Measurements from ENCODE around the gene EXOC1.
"Not testable (repeated sequence)": the region's sequence is repeated elsewhere in the genome, so short reads cannot be mapped to it uniquely, and the experiment has no call there.

EXOC1 gene

GRCh38 chr4:55834086-55834795 lies 19.2 kb upstream of the EXOC1 start:
- Histone ChIP-seq H3K27ac (ENCODE audit: insufficient read depth in 1 of 2, low read depth in 1 of 2, low read length in 2 of 2, poor library complexity in 1 of 2, severe bottlenecking in 2 of 2) (no peak overlapping the region), H3K9me3 (ENCODE audit: control extremely low read depth in 1 of 5, control insufficient read depth in 4 of 5, insufficient read depth in 2 of 5, low read depth in 1 of 5, low read length in 4 of 5) (peaks cover 0 to 8% (median 2%) of the 10 kb centered on the region in 5 experiments), H3K4me3 (ENCODE audit: control insufficient read depth in 1 of 7, extremely low read depth in 1 of 7, insufficient read depth in 4 of 7, low read depth in 2 of 7, low read length in 6 of 7) (no peak overlapping the region), H3K27me3 (replicated peaks in 2 of 5; ENCODE audit: control insufficient read depth in 4 of 5, insufficient read depth in 5 of 5, low read length in 4 of 5) (peaks cover 0 to 7% (median 3%) of the 10 kb centered on the region in 5 experiments), H3K36me3 (ENCODE audit: control insufficient read depth in 4 of 4, insufficient read depth in 4 of 4, low read length in 3 of 4) (no peaks in the 10 kb centered on the region), H3K4me1 (ENCODE audit: control extremely low read depth in 1 of 4, control insufficient read depth in 4 of 4, insufficient read depth in 4 of 4, low read length in 3 of 4) (no peaks in the 10 kb centered on the region)
- 100% methylated on average over 1 of the region's 3 CpGs for WGBS (ENCODE audit: insufficient coverage)
- ChIA-PET POLR2A (no interaction called here), CTCF (no interaction called here)
- DNase-seq = peak in 1 of 3 donors; percentile 5

GRCh38 chr4:55837903-55838302 lies 15.5 kb upstream of the EXOC1 start:
- no peaks in the 10 kb centered on the region for H3K27me3 ChIP-seq (replicated peaks in 2 of 5; ENCODE audit: control insufficient read depth in 4 of 5, insufficient read depth in 5 of 5, low read length in 4 of 5)
- no peak overlapping the region for H3K27ac ChIP-seq (ENCODE audit: insufficient read depth in 1 of 2, low read depth in 1 of 2, low read length in 2 of 2, poor library complexity in 1 of 2, severe bottlenecking in 2 of 2)
- no peak overlapping the region for H3K4me3 ChIP-seq (ENCODE audit: control insufficient read depth in 1 of 7, extremely low read depth in 1 of 7, insufficient read depth in 4 of 7, low read depth in 2 of 7, low read length in 6 of 7)
- no peak for DNase-seq
- CTCF ChIA-PET = interaction anchor here (1.4 kb wide), 1 partner anchor 10 kb away, joined by 4 read pairs; no protein-coding TSS in a partner anchor
- no peaks in the 10 kb centered on the region for H3K36me3 ChIP-seq (ENCODE audit: control insufficient read depth in 4 of 4, insufficient read depth in 4 of 4, low read length in 3 of 4)
- no peaks in the 10 kb centered on the region for H3K4me1 ChIP-seq (ENCODE audit: control extremely low read depth in 1 of 4, control insufficient read depth in 4 of 4, insufficient read depth in 4 of 4, low read length in 3 of 4)
- WGBS (ENCODE audit: insufficient coverage) = no CpG with 5 or more reads among the region's 1 CpG
- POLR2A ChIA-PET = no interaction called here
- H3K9me3 ChIP-seq (ENCODE audit: control extremely low read depth in 1 of 5, control insufficient read depth in 4 of 5, insufficient read depth in 2 of 5, low read depth in 1 of 5, low read length in 4 of 5) = peaks cover 0 to 8% (median 2%) of the 10 kb centered on the region in 5 experiments

- WGBS (ENCODE audit: insufficient coverage) = 80% methylated on average over 1 of the region's 1 CpG
- POLR2A ChIA-PET = no interaction called here
- no peaks in the 10 kb centered on the region for H3K27me3 ChIP-seq (replicated peaks in 2 of 5; ENCODE audit: control insufficient read depth in 4 of 5, insufficient read depth in 5 of 5, low read length in 4 of 5)
- no peak overlapping the region for H3K4me3 ChIP-seq (ENCODE audit: control insufficient read depth in 1 of 7, extremely low read depth in 1 of 7, insufficient read depth in 4 of 7, low read depth in 2 of 7, low read length in 6 of 7)
- H3K9me3 ChIP-seq (ENCODE audit: control extremely low read depth in 1 of 5, control insufficient read depth in 4 of 5, insufficient read depth in 2 of 5, low read depth in 1 of 5, low read length in 4 of 5) = peaks cover 0 to 8% (median 2%) of the 10 kb centered on the region in 5 experiments
- no peak for DNase-seq
- CTCF ChIA-PET = interaction anchor here (1.4 kb wide), 1 partner anchor 10 kb away, joined by 4 read pairs; no protein-coding TSS in a partner anchor
- H3K27ac ChIP-seq (ENCODE audit: insufficient read depth in 1 of 2, low read depth in 1 of 2, low read length in 2 of 2, poor library complexity in 1 of 2, severe bottlenecking in 2 of 2) = no peak overlapping the region
- no peaks in the 10 kb centered on the region for H3K36me3 ChIP-seq (ENCODE audit: control insufficient read depth in 4 of 4, insufficient read depth in 4 of 4, low read length in 3 of 4)
- no peaks in the 10 kb centered on the region for H3K4me1 ChIP-seq (ENCODE audit: control extremely low read depth in 1 of 4, control insufficient read depth in 4 of 4, insufficient read depth in 4 of 4, low read length in 3 of 4)
Observed at GRCh38 chr4:55838356-55838755, 15.1 kb upstream of the EXOC1 start.

GRCh38 chr4:55838952-55839351 lies 14.5 kb upstream of the EXOC1 start:
- POLR2A ChIA-PET = no interaction called here
- no peak overlapping the region for H3K27ac ChIP-seq (ENCODE audit: insufficient read depth in 1 of 2, low read depth in 1 of 2, low read length in 2 of 2, poor library complexity in 1 of 2, severe bottlenecking in 2 of 2)
- H3K9me3 ChIP-seq (ENCODE audit: control extremely low read depth in 1 of 5, control insufficient read depth in 4 of 5, insufficient read depth in 2 of 5, low read depth in 1 of 5, low read length in 4 of 5) = peaks cover 0 to 8% (median 2%) of the 10 kb centered on the region in 5 experiments
- no peak for DNase-seq
- no peaks in the 10 kb centered on the region for H3K27me3 ChIP-seq (replicated peaks in 2 of 5; ENCODE audit: control insufficient read depth in 4 of 5, insufficient read depth in 5 of 5, low read length in 4 of 5)
- CTCF ChIA-PET = interaction anchor here (1.4 kb wide), 1 partner anchor 9 kb away, joined by 4 read pairs; no protein-coding TSS in a partner anchor
- H3K36me3 ChIP-seq (ENCODE audit: control insufficient read depth in 4 of 4, insufficient read depth in 4 of 4, low read length in 3 of 4) = no peaks in the 10 kb centered on the region
- no peaks in the 10 kb centered on the region for H3K4me1 ChIP-seq (ENCODE audit: control extremely low read depth in 1 of 4, control insufficient read depth in 4 of 4, insufficient read depth in 4 of 4, low read length in 3 of 4)
- no peak overlapping the region for H3K4me3 ChIP-seq (ENCODE audit: control insufficient read depth in 1 of 7, extremely low read depth in 1 of 7, insufficient read depth in 4 of 7, low read depth in 2 of 7, low read length in 6 of 7)

GRCh38 chr4:55840956-55841355 lies 12.5 kb upstream of the EXOC1 start:
- DNase-seq = no peak
- no peaks in the 10 kb centered on the region for H3K27me3 ChIP-seq (replicated peaks in 2 of 5; ENCODE audit: control insufficient read depth in 4 of 5, insufficient read depth in 5 of 5, low read length in 4 of 5)
- no peak overlapping the region for H3K27ac ChIP-seq (ENCODE audit: insufficient read depth in 1 of 2, low read depth in 1 of 2, low read length in 2 of 2, poor library complexity in 1 of 2, severe bottlenecking in 2 of 2)
- no peaks in the 10 kb centered on the region for H3K36me3 ChIP-seq (ENCODE audit: control insufficient read depth in 4 of 4, insufficient read depth in 4 of 4, low read length in 3 of 4)
- ChIA-PET POLR2A (no interaction called here), CTCF (interaction anchor here (0.8 kb wide), 1 partner anchor 11 kb away, joined by 3 read pairs; no protein-coding TSS in a partner anchor)
- H3K4me1 ChIP-seq (ENCODE audit: control extremely low read depth in 1 of 4, control insufficient read depth in 4 of 4, insufficient read depth in 4 of 4, low read length in 3 of 4) = no peaks in the 10 kb centered on the region
- 100% methylated on average over 1 of the region's 1 CpG for WGBS (ENCODE audit: insufficient coverage)
- H3K9me3 ChIP-seq (ENCODE audit: control extremely low read depth in 1 of 5, control insufficient read depth in 4 of 5, insufficient read depth in 2 of 5, low read depth in 1 of 5, low read length in 4 of 5) = peaks cover 0 to 8% (median 2%) of the 10 kb centered on the region in 5 experiments
- no peak overlapping the region for H3K4me3 ChIP-seq (ENCODE audit: control insufficient read depth in 1 of 7, extremely low read depth in 1 of 7, insufficient read depth in 4 of 7, low read depth in 2 of 7, low read length in 6 of 7)

- H3K4me3 ChIP-seq (ENCODE audit: control insufficient read depth in 1 of 7, extremely low read depth in 1 of 7, insufficient read depth in 4 of 7, low read depth in 2 of 7, low read length in 6 of 7); DNase-seq; H3K9me3 ChIP-seq (ENCODE audit: control extremely low read depth in 1 of 5, control insufficient read depth in 4 of 5, insufficient read depth in 2 of 5, low read depth in 1 of 5, low read length in 4 of 5); POLR2A ChIA-PET; H3K36me3 ChIP-seq (ENCODE audit: control insufficient read depth in 4 of 4, insufficient read depth in 4 of 4, low read length in 3 of 4); H3K27me3 ChIP-seq (replicated peaks in 2 of 5; ENCODE audit: control insufficient read depth in 4 of 5, insufficient read depth in 5 of 5, low read length in 4 of 5); H3K27ac ChIP-seq (ENCODE audit: insufficient read depth in 1 of 2, low read depth in 1 of 2, low read length in 2 of 2, poor library complexity in 1 of 2, severe bottlenecking in 2 of 2); H3K4me1 ChIP-seq (ENCODE audit: control extremely low read depth in 1 of 4, control insufficient read depth in 4 of 4, insufficient read depth in 4 of 4, low read length in 3 of 4): not testable (repeated sequence)
- over 99% methylated on average over 15 of the region's 22 CpGs for WGBS (ENCODE audit: insufficient coverage)
- CTCF ChIA-PET = interaction anchor here (0.8 kb wide), 1 partner anchor 10 kb away, joined by 3 read pairs; no protein-coding TSS in a partner anchor
Observed at GRCh38 chr4:55841373-55842239, 11.8 kb upstream of the EXOC1 start.

- H3K9me3 ChIP-seq (ENCODE audit: control extremely low read depth in 1 of 5, control insufficient read depth in 4 of 5, insufficient read depth in 2 of 5, low read depth in 1 of 5, low read length in 4 of 5); DNase-seq; H3K4me3 ChIP-seq (ENCODE audit: control insufficient read depth in 1 of 7, extremely low read depth in 1 of 7, insufficient read depth in 4 of 7, low read depth in 2 of 7, low read length in 6 of 7); H3K36me3 ChIP-seq (ENCODE audit: control insufficient read depth in 4 of 4, insufficient read depth in 4 of 4, low read length in 3 of 4); H3K4me1 ChIP-seq (ENCODE audit: control extremely low read depth in 1 of 4, control insufficient read depth in 4 of 4, insufficient read depth in 4 of 4, low read length in 3 of 4); H3K27me3 ChIP-seq (replicated peaks in 2 of 5; ENCODE audit: control insufficient read depth in 4 of 5, insufficient read depth in 5 of 5, low read length in 4 of 5); CTCF ChIA-PET; H3K27ac ChIP-seq (ENCODE audit: insufficient read depth in 1 of 2, low read depth in 1 of 2, low read length in 2 of 2, poor library complexity in 1 of 2, severe bottlenecking in 2 of 2); POLR2A ChIA-PET: not testable (repeated sequence)
- no CpG with 5 or more reads among the region's 10 CpGs for WGBS (ENCODE audit: insufficient coverage)
Observed at GRCh38 chr4:55842312-55842711, 11.1 kb upstream of the EXOC1 start.

Measured in common myeloid progenitor, CD34-positive (primary cell).